Thoracic aorta (tissue), 2 donors: ENCODE data around the gene MISFA. TPM values are rescaled to one million over a fixed set of nuclear protein-coding genes. Genes with fewer than 3 reads are reported as not detected.
A peak's percentile ranks its signal among the peaks of the same experiment; 100 is the strongest.
"Not testable (repeated sequence)": the region's sequence is repeated elsewhere in the genome, so short reads cannot be mapped to it uniquely, and the experiment has no call there.

ENCODE experiments used
- ATAC-seq: fragments of 150-250 bp; one replicate; pipeline ENCODE4 v1.8.0; 2017; ENCODE audit warnings: low read depth; ENCODE audit not compliant: insufficient number of reproducible peaks, low FRiP score
- DNase-seq: peaks from one replicate; pipeline ENCODE4 v3.0.0-alpha.2; 2020; ENCODE audit warnings: low spot score
- H3K27ac ChIP-seq, 2 donors: fragments of 200-600 bp; sonication (generic); 1 replicate in 1 of 2; 2 replicates in 1 of 2; pipeline ENCODE4 v1.5.1; 2016; ENCODE audit warnings: mild to moderate bottlenecking in 2 of 2, moderate library complexity in 2 of 2
- H3K27me3 ChIP-seq: fragments of 200-600 bp; sonication (generic); replicated peaks from 2 replicates; pipeline ENCODE4 v1.6.0; 2016; ENCODE audit warnings: mild to moderate bottlenecking; ENCODE audit not compliant: insufficient read depth
- H3K36me3 ChIP-seq: fragments of 200-600 bp; sonication (generic); one replicate; pipeline ENCODE4 v1.5.1; 2016
- H3K4me1 ChIP-seq, 2 donors: fragments of 200-600 bp; sonication (generic); 1 replicate in 1 of 2; 2 replicates in 1 of 2; pipeline versions ENCODE4 v1.5.1 to v1.6.0; 2016; ENCODE audit warnings: low read depth in 2 of 2, mild to moderate bottlenecking in 1 of 2; ENCODE audit not compliant: control insufficient read depth in 1 of 2
- H3K4me3 ChIP-seq: fragments of 200-600 bp; sonication (generic); 2 replicates; pipeline ENCODE4 v1.5.1; 2016; ENCODE audit warnings: mild to moderate bottlenecking
- H3K9me3 ChIP-seq: fragments of 200-600 bp; sonication (generic); 2 replicates; pipeline ENCODE4 v1.5.1; 2016
- total RNA-seq, 2 donors: library from RNA; depleted of rRNA; stranded (reverse); fragments of >200 nt; gene quantifications; one replicate each; pipeline versions ENCODE4 v1.1.0 to v1.2.3, GENCODE V29; 2016
- TF ChIP-seq, protein P1 (sequence below): fragments of 200-600 bp; sonication (generic); IDR thresholded peaks from one replicate; pipeline ENCODE4 v1.5.1; 2019; ENCODE audit warnings: antibody characterized with exemption

MISFA gene
- total RNA-seq, 2 donors from 2014 or later: 17.3 TPM; not detected in 1

- ATAC-seq: peak; percentile 98
These were observed 34.8 kb downstream of the MISFA start, which contains the start of gene SPTY2D1 for GRCh38 chr11:18634140-18635032. Gene SPTY2D1 (minus strand): TSS chr11:18634342. CDS start chr11:18634257, 85 bp downstream.

DNA sequence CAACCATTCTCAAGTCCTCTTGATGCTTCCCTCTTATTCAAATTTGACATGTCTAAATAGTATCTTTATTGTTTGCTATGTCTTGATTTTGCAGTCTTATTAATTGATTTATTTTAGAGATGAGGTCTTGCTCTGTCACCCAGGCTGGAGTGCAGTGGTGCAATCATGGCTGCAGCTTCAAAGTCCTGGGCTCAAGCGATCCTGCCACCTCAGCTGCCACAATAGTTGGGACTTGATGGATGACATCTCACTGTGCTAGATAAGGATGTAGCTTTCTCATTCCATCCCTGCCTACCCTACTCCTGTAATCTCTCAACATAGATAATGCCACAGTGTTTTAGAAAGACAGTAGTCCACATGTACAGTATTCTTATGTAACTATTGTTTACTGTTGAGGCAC lies 42.1 kb downstream of the MISFA start:
- DNase-seq (no peak), ATAC-seq (no peak)
- Histone ChIP-seq H3K4me1 (no peaks in the 10 kb centered on the region), H3K36me3 (no peaks in the 10 kb centered on the region), H3K27ac (no peak overlapping the region), H3K9me3 (no peaks in the 10 kb centered on the region), H3K27me3 (no peaks in the 10 kb centered on the region), H3K4me3 (no peak overlapping the region)
- TF ChIP-seq, protein P1, sequence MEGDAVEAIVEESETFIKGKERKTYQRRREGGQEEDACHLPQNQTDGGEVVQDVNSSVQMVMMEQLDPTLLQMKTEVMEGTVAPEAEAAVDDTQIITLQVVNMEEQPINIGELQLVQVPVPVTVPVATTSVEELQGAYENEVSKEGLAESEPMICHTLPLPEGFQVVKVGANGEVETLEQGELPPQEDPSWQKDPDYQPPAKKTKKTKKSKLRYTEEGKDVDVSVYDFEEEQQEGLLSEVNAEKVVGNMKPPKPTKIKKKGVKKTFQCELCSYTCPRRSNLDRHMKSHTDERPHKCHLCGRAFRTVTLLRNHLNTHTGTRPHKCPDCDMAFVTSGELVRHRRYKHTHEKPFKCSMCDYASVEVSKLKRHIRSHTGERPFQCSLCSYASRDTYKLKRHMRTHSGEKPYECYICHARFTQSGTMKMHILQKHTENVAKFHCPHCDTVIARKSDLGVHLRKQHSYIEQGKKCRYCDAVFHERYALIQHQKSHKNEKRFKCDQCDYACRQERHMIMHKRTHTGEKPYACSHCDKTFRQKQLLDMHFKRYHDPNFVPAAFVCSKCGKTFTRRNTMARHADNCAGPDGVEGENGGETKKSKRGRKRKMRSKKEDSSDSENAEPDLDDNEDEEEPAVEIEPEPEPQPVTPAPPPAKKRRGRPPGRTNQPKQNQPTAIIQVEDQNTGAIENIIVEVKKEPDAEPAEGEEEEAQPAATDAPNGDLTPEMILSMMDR: no peak

More at GRCh38 chr11:18634140-18635032, 34.8 kb downstream of the MISFA start, which contains the start of gene SPTY2D1:
- Histone ChIP-seq H3K27me3 (no peaks in the 10 kb centered on the region), H3K4me1 (peaks cover 13 to 18% of the 10 kb centered on the region in 2 donors), H3K36me3 (no peaks in the 10 kb centered on the region), H3K27ac (peak within 1 kb of the TSS; percentile 90 to 95), H3K9me3 (no peaks in the 10 kb centered on the region), H3K4me3 (peak within 1 kb of the TSS; percentile 91)
- peak; percentile 99 for DNase-seq
- TF ChIP-seq, protein P1: no peak

GRCh38 chr11:18643034-18643433 lies 43.4 kb downstream of the MISFA start:
- ATAC-seq, H3K27me3 ChIP-seq, H3K4me3 ChIP-seq, H3K27ac ChIP-seq, H3K9me3 ChIP-seq, DNase-seq, H3K4me1 ChIP-seq, H3K36me3 ChIP-seq: not testable (repeated sequence)

DNA sequence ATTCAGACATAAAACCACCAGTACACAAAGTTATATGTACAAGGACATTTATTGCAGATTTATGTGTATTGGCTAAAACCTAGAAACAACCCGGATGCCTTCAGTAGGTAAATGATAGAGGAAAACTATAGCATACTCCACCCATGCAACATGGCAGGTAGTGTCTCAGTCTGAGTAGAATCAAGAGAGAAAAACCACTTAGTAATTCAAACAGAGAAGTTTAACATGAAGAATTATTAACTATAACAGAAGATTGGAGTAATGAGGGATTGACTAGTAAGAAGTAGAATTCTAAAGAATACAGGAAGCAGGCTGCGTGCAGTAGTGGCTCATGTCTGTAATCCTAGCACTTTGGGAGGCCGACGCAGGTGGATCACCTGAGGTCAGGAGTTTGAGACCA lies 50.8 kb downstream of the MISFA start:
- Histone ChIP-seq H3K4me1 (no peaks in the 10 kb centered on the region), H3K27ac (no peak overlapping the region), H3K9me3 (no peaks in the 10 kb centered on the region), H3K36me3 (no peaks in the 10 kb centered on the region), H3K4me3 (no peak overlapping the region), H3K27me3 (no peaks in the 10 kb centered on the region)
- DNase-seq (no peak), ATAC-seq (no peak)
- TF ChIP-seq, protein P1: no peak

GRCh38 chr11:18650859-18651557 lies 51.4 kb downstream of the MISFA start:
- H3K9me3 ChIP-seq: no peaks in the 10 kb centered on the region
- TF ChIP-seq, protein P1: peak; percentile 37
- ATAC-seq: no peak
- H3K4me3 ChIP-seq: no peak overlapping the region
- no peaks in the 10 kb centered on the region for H3K36me3 ChIP-seq
- H3K27ac ChIP-seq: no peak overlapping the region
- no peaks in the 10 kb centered on the region for H3K4me1 ChIP-seq
- no peak for DNase-seq
- H3K27me3 ChIP-seq: no peaks in the 10 kb centered on the region

Other genes starting within 250 kb of the MISFA start
- gene LDHA, start 205.2 kb upstream of the MISFA start, total RNA-seq: 100 to 1,000 TPM; 495 to 814 TPM
- gene LDHC, start 187.5 kb upstream of the MISFA start, total RNA-seq: not detected
- not detected for gene LDHAL6A, start 143.9 kb upstream of the MISFA start, total RNA-seq
- gene TSG101, start 72.8 kb upstream of the MISFA start, total RNA-seq: 10 to 100 TPM; 67.0 to 68.4 TPM
- 10 to 100 TPM; 22.2 to 23.7 TPM for gene UEVLD, start 11.1 kb upstream of the MISFA start, total RNA-seq
- gene SPTY2D1, start 34.6 kb downstream of the MISFA start, total RNA-seq: 10 to 100 TPM in 1 of 2 donors, 1 to 10 TPM in 1; 9.6 to 25.3 TPM
- gene TMEM86A, start 99.0 kb downstream of the MISFA start, total RNA-seq: 1 to 10 TPM; 5.3 to 8.3 TPM
- gene IGSF22, start 126.4 kb downstream of the MISFA start, total RNA-seq: under 1 TPM in 1 of 2 donors, not detected in 1; 0.21 TPM
- gene PTPN5, start 192.0 kb downstream of the MISFA start, total RNA-seq: 1 to 10 TPM; 2.2 to 6.1 TPM